WERI-Rb-1 (cell line): ENCODE measurements around the gene SLC13A5.

Source experiments
- DNase-seq: peaks from one replicate; pipeline ENCODE4 v3.0.0-alpha.2; 2020
- H3K27ac ChIP-seq: fragments of 250-450 bp; sonication (Bioruptor Pico); 2 replicates; pipeline ENCODE4 v1.5.1; 2020; ENCODE audit warnings: mild to moderate bottlenecking, moderate library complexity
- H3K27me3 ChIP-seq: fragments of 250-450 bp; sonication (Bioruptor Pico); 2 replicates; pipeline ENCODE4 v1.5.1; 2021; ENCODE audit warnings: mild to moderate bottlenecking, low read depth, moderate library complexity; ENCODE audit not compliant: insufficient read depth, severe bottlenecking
- H3K36me3 ChIP-seq: fragments of 250-450 bp; sonication (Bioruptor Pico); 2 replicates; pipeline ENCODE4 v1.5.1; 2020; ENCODE audit warnings: mild to moderate bottlenecking, moderate library complexity
- H3K4me3 ChIP-seq: 2 replicates; pipeline ENCODE4 v1.5.1; 2011; ENCODE audit warnings: low read depth, mild to moderate bottlenecking, control low read depth, low read length
- H3K9me3 ChIP-seq: fragments of 250-450 bp; sonication (Bioruptor Pico); 2 replicates; pipeline ENCODE4 v1.5.1; 2021; ENCODE audit warnings: mild to moderate bottlenecking, moderate library complexity; ENCODE audit not compliant: severe bottlenecking
- TF ChIP-seq, protein P1 (sequence below): IDR thresholded peaks from 2 replicates; pipeline ENCODE4 v1.5.1; 2011; ENCODE audit warnings: low read depth, mild to moderate bottlenecking, control low read depth, inconsistent platforms, low read length

SLC13A5 gene

DNA sequence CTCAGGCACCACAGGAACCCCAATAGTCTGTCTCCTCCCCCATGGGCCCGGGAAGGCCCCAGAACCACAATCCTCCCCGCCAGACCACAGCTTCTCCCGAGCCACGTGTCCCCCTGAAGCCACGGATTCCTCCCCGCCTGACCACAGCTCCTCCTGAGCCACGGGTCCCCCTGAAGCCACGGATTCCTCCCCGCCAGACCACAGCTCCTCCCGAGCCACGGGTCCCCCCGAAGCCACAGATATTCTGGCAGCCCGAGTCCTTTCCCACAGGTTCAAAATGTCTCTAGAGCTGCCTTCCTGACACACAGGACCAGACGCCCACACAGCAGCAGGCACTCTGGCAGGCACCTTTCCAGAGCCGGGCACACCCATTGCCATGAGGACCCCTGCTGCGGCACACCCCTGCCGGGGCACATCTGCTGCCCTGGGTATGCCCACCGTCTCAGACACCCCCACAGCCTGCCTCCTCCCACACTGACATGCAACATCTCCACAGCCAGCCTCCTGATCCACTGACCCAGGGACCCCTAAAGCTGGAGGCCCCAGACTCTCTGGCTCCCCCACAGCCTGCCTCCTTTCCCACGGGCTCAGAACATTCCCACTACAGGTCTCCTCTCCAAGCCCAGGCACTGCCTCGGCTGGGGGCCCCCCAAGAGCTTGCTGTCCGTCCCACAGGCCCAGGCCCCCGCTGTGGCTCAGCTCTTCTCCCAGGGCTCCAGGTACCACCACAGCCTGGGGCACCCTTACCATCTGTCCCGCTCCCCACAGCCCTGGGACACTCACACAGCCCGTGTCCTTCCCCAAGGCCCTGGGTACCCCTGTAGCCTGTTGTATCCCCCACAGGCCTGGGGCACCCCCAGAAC is 74.9 kb downstream of the SLC13A5 start:
- Histone ChIP-seq H3K4me3 (no peak overlapping the region), H3K27me3 (no peaks in the 10 kb centered on the region), H3K36me3 (peaks cover 43% of the 10 kb centered on the region), H3K27ac (no peak overlapping the region), H3K9me3 (peaks cover 2% of the 10 kb centered on the region)
- DNase-seq, result no peak
- TF ChIP-seq, protein P1, sequence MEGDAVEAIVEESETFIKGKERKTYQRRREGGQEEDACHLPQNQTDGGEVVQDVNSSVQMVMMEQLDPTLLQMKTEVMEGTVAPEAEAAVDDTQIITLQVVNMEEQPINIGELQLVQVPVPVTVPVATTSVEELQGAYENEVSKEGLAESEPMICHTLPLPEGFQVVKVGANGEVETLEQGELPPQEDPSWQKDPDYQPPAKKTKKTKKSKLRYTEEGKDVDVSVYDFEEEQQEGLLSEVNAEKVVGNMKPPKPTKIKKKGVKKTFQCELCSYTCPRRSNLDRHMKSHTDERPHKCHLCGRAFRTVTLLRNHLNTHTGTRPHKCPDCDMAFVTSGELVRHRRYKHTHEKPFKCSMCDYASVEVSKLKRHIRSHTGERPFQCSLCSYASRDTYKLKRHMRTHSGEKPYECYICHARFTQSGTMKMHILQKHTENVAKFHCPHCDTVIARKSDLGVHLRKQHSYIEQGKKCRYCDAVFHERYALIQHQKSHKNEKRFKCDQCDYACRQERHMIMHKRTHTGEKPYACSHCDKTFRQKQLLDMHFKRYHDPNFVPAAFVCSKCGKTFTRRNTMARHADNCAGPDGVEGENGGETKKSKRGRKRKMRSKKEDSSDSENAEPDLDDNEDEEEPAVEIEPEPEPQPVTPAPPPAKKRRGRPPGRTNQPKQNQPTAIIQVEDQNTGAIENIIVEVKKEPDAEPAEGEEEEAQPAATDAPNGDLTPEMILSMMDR, result no peak

DNA sequence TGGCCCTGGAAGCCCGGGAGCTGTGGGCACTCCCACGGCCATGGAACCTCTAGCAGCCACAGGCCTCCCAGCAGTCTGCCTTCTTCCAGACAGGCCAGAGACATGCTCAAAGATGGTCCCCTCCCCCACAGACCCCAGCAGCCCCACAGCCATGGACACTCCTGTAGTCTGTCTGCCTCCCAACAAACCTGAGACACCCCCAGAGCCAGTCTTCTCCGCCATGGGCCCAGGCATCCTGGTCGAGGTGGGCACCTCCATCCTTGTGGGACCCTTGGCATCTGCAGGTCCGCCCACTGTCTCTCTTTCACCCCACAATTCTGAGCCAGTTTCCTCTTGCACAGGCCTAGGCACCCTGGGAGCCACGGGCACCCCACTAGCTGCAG is 75.7 kb downstream of the SLC13A5 start:
- DNase-seq, result no peak
- Histone ChIP-seq H3K27ac (no peak overlapping the region), H3K4me3 (no peak overlapping the region)

DNA sequence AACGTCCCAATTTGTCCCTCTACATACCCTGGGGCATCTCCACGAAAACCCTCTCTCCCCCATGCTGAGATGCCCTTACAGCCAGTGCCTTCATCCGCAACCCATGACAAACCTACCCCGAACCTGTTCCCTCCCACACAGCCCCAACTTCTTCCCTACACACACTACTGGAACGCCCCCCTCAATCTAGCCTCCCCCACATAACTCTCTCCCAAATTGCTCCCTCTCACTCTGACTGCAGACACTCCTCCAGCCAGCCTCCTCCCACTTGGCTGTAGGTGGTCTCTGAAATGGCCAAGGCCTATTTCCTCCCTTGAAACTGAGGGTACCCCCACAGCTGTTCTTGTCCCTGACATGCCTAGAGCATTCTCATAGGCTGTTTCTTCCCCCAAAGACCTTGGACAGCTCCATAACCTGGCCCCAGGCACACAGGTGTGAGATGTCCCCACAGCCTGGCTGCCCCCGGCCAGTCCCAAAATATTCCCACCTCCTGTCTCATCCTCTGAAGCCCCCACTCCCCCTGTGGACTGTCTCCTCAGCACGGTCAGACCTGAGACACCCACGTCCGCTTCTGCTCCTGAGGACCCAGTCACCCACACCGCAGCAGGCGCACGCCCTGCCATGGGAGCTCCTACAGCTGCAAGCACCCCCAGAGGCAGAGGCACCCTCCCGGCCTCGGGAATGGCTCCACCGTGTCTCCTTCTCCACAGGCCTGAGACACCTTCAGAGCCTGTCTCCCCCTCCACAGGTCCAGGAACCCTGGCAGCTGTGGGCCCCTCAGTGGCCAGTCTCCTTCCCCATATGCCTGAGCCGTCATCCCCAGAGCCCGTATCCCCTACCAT is 76.3 kb downstream of the SLC13A5 start:
- Histone ChIP-seq H3K4me3 (no peak overlapping the region), H3K27me3 (no peaks in the 10 kb centered on the region), H3K36me3 (peaks cover 46% of the 10 kb centered on the region), H3K9me3 (peaks cover 2% of the 10 kb centered on the region), H3K27ac (no peak overlapping the region)
- no peak for DNase-seq
- TF ChIP-seq, protein P1, result no peak

More for the DNA sequence above, 75.7 kb downstream of the SLC13A5 start:
- Histone ChIP-seq H3K36me3 (peaks cover 43% of the 10 kb centered on the region), H3K9me3 (peaks cover 2% of the 10 kb centered on the region), H3K27me3 (no peaks in the 10 kb centered on the region)
- TF ChIP-seq, protein P1, result no peak

DNA sequence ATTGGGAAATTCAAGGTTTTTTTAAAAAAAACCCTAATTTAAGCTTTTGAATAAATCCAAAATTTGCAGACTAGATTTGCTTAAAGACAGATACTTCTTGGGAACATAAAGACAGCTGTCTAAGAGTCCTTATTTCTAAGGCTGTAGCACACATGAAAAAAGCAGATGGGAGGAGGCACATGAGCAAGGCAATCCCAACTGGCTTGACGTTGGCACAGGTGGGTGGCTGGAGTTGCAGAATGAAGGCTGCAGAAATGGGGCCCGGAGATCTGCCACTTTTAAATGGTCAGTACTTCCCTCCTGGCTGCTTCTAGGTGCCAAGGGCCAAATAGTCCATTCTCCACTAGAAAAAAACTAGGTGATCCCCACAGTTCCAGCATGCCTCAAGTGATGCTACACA is 77.1 kb downstream of the SLC13A5 start:
- DNase-seq, result no peak
- H3K4me3 ChIP-seq, result no peak overlapping the region
- peaks cover 48% of the 10 kb centered on the region for H3K36me3 ChIP-seq
- no peak overlapping the region for H3K27ac ChIP-seq
- peaks cover 2% of the 10 kb centered on the region for H3K9me3 ChIP-seq
- TF ChIP-seq, protein P1, result no peak
- H3K27me3 ChIP-seq, result no peaks in the 10 kb centered on the region
